Progenitor cell of endocrine pancreas (in vitro differentiated cells): ENCODE data around the gene ESPL1. TPM values are rescaled to one million over a fixed set of nuclear protein-coding genes. Genes with fewer than 3 reads are reported as not detected.
A peak's percentile ranks its signal among the peaks of the same experiment; 100 is the strongest.

ENCODE experiments used
- DNase-seq: peaks from one replicate; pipeline ENCODE4 v3.0.0; 2021; ENCODE audit warnings: low spot score; ENCODE audit not compliant: unreplicated experiment
- H3K27ac Mint-ChIP-seq: 2 replicates; pipeline ENCODE4 v1.8.0; 2021; ENCODE audit warnings: mild to moderate bottlenecking, moderate library complexity, mixed read lengths
- H3K27me3 Mint-ChIP-seq: 2 replicates; pipeline ENCODE4 v1.8.0; 2021; ENCODE audit warnings: mixed read lengths
- H3K36me3 Mint-ChIP-seq: 2 replicates; pipeline ENCODE4 v1.8.0; 2022; ENCODE audit warnings: mixed read lengths; ENCODE audit not compliant: insufficient read depth
- H3K4me1 Mint-ChIP-seq: 2 replicates; pipeline ENCODE4 v1.8.0; 2021; ENCODE audit warnings: low read depth, mixed read lengths
- H3K4me3 Mint-ChIP-seq: 2 replicates; pipeline ENCODE4 v1.8.0; 2021; ENCODE audit warnings: low read depth, mild to moderate bottlenecking, moderate library complexity, mixed read lengths
- H3K9me3 Mint-ChIP-seq: 2 replicates; pipeline ENCODE4 v1.8.0; 2021; ENCODE audit warnings: low read depth, mixed read lengths
- long read RNA-seq: library from polyadenylated mRNA; unstranded; transcript quantifications from one replicate; pipeline ENCODE4 v2.0.0, GENCODE V29; 2020
- total RNA-seq: library from RNA; stranded (reverse); gene quantifications from 2 replicates; pipeline ENCODE4 v1.2.1, GENCODE V29; 2021
- TF ChIP-seq, protein P1 (sequence below): fragments of 200-600 bp; sonication (generic); IDR thresholded peaks from one replicate; pipeline ENCODE4 v1.5.0; 2021; ENCODE audit warnings: antibody characterized with exemption, mild to moderate bottlenecking; ENCODE audit not compliant: unreplicated experiment

The ESPL1 gene
- total RNA-seq, result 24.3 and 27.1 TPM in 2 replicates
- long read RNA-seq, partial matches to known transcripts, result 6 of 9 reads
- long read RNA-seq, other reads (novel, unspliced or antisense), result 3 of 9 reads

DNA sequence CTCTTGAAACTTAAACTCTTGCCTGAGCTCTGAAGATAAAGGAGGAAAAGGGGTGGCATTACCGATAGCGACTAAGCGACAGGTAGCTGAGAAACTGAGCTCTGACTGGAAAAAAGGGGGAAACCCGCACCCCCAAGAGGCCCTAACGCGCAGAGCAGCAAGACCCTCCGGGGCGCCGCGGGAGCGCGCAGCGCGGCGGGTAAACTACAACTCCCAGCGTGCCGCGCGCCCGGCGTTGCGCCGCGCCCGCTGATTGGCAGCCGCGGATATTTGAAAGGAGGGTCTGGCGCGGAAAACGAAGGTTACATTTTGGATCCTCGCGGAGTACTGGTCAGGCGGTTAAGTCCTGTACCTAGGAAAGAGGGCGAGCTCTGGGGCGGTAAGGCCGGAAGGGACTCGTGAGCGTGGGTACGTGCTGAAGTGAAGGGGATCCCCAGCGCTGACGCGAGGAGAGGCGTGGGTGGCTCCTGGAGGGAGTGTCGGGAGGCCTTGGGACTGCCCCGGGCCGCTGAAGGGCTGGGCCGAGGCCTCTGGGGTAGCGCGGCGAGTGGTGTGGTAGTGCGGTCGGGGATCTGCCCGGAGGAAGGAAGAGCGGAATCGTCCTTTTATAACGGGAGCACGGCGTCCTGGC lies at the start of gene ESPL1:
ESPL1 (plus strand) TSS at position 301 of the 631 bp plus-strand sequence. CDS start 468 bp downstream, outside the sequence.
- TF ChIP-seq, protein P1, sequence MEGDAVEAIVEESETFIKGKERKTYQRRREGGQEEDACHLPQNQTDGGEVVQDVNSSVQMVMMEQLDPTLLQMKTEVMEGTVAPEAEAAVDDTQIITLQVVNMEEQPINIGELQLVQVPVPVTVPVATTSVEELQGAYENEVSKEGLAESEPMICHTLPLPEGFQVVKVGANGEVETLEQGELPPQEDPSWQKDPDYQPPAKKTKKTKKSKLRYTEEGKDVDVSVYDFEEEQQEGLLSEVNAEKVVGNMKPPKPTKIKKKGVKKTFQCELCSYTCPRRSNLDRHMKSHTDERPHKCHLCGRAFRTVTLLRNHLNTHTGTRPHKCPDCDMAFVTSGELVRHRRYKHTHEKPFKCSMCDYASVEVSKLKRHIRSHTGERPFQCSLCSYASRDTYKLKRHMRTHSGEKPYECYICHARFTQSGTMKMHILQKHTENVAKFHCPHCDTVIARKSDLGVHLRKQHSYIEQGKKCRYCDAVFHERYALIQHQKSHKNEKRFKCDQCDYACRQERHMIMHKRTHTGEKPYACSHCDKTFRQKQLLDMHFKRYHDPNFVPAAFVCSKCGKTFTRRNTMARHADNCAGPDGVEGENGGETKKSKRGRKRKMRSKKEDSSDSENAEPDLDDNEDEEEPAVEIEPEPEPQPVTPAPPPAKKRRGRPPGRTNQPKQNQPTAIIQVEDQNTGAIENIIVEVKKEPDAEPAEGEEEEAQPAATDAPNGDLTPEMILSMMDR, result peak; percentile 62
- no peaks in the 10 kb centered on the region for H3K9me3 Mint-ChIP-seq
- H3K27ac Mint-ChIP-seq, result peak within 1 kb of the TSS; percentile 89
- peak; percentile 67 for DNase-seq
- no peaks in the 10 kb centered on the region for H3K27me3 Mint-ChIP-seq
- H3K4me1 Mint-ChIP-seq, result peaks cover 17% of the 10 kb centered on the region
- peak within 1 kb of the TSS; percentile 100 for H3K4me3 Mint-ChIP-seq
- no peaks in the 10 kb centered on the region for H3K36me3 Mint-ChIP-seq

DNA sequence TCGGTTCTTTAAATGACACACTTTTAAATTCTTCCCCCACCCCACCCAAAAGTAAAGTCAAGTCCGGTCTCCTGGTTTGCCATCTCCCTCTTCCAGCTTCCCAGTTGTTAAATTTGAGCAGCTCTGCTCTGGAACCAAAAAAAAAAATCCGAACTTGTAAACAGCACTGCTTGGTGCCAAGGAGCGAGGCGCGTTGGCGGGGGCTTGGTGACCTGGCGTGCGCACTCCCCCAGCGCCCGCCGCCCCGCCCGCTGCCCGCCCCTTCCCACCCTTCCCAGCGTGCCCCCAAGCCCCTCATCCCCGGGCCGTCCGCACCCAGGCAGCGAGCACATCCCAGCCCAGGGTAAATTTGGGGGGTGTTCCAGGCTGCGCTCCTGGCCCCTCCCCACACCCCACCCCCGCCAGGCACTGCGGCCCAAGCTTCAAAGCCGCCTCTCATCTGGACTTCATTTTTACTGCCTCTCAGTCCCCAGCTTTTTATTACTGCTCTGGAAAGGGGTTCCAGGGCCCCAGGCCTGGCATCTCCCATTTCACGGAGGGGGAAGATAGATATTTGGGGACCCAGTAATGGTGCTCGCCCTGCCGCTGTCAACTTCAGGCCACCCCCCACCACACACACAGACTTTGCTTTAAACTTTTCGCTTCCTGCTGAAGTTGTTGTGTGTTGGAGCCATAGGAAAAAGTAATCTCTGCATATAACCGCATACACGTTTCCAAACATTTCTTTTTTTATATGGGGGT lies 49.4 kb upstream of the ESPL1 start:
- Mint-ChIP-seq H3K9me3 (no peaks in the 10 kb centered on the region), H3K27me3 (peaks cover 34% of the 10 kb centered on the region), H3K4me1 (peaks cover 37% of the 10 kb centered on the region), H3K4me3 (peak overlapping the region; percentile 68), H3K36me3 (no peaks in the 10 kb centered on the region), H3K27ac (no peak overlapping the region)
- TF ChIP-seq, protein P1, result no peak
- DNase-seq, result no peak

DNA sequence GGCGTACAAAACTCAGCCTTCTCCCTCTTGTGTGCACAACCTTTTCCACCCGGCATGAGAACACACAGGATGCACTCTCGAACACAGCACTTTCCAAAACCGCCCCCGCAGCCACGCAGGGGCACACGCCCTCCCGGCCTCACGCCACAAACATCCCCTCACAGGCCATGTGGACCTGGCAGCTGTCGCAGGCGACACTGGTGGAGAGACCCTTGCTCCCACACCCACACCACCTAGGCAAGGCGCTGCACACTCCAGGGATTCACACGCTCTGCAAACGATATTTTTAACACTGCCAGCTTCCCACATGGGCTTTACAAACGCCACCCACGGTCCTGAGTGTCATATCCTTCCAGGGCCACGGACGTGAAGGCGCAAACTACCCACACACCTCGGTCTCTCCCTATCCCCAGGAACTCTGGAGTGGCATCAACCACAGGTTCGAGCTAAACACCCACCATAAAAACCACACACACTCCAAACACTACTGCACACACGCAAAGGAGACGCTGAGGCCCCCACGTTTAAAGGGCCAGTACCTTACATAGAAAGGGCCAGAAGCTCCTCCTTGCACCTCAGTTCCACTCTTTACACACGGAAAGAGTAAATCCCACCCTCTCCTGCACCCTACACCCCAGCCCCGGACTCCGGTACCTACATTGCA lies 48.7 kb upstream of the ESPL1 start:
- H3K27me3 Mint-ChIP-seq, result peaks cover 38% of the 10 kb centered on the region
- peak overlapping the region; percentile 50 for H3K27ac Mint-ChIP-seq
- TF ChIP-seq, protein P1, result no peak
- H3K4me3 Mint-ChIP-seq, result peak overlapping the region; percentile 68
- no peaks in the 10 kb centered on the region for H3K9me3 Mint-ChIP-seq
- no peak for DNase-seq
- peaks cover 44% of the 10 kb centered on the region for H3K4me1 Mint-ChIP-seq
- no peaks in the 10 kb centered on the region for H3K36me3 Mint-ChIP-seq

DNA sequence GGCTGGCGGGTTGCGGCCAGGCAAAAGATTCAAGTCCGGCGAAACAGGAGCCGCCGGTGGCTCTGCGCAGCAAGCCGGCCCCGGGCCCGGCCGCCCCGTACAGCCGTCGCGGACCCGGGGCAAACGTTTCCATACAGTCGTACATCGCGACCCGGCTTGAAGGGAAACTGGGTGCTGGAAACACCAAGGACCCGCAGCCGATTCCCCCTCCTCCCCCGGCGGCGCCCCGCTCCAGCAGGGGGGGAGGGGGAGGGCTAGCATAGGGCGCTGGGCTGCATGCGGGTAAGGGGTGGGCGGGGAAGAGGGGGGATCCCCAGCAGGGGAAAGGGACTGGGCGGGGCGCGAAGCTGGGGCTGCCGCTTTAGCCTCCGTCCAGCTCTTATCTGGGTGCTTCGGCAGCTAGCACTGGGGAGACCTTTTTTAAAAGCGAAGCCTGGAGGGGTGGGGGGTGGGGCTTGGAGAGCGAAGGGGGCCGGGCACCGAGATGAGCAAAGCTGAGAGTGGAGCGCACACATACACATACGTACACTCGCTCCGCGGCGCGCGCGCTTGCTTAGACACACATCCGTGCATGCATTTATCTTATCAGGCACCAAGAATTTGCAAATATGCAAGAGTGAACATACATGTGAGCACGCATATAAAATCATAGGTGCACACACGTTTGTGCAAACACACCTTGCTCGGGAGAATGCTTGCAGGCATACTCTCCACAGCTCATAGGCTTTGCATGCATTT lies 48.0 kb upstream of the ESPL1 start:
- Mint-ChIP-seq H3K4me1 (peaks cover 51% of the 10 kb centered on the region), H3K4me3 (peak overlapping the region; percentile 77), H3K27ac (peak overlapping the region; percentile 73)

More for the DNA sequence above, 48.0 kb upstream of the ESPL1 start:
- TF ChIP-seq, protein P1, result no peak
- no peak for DNase-seq
- Mint-ChIP-seq H3K27me3 (peaks cover 38% of the 10 kb centered on the region), H3K9me3 (no peaks in the 10 kb centered on the region), H3K36me3 (no peaks in the 10 kb centered on the region)
